Suprapubic skin (tissue), 4 donors: Measurements from ENCODE around the gene CREB3L4. TPM values are rescaled to one million over a fixed set of nuclear protein-coding genes. Genes with fewer than 3 reads are reported as not detected.

Source experiments
- DNase-seq, 2 donors: peaks; one replicate each; pipeline ENCODE4 v3.0.0-alpha.2; 2019; ENCODE audit warnings: low spot score in 2 of 2
- H3K27ac ChIP-seq: fragments of 200-600 bp; sonication (generic); one replicate; pipeline ENCODE4 v1.5.1; 2019
- H3K27me3 ChIP-seq: fragments of 200-600 bp; sonication (generic); one replicate; pipeline ENCODE4 v1.5.1; 2019
- H3K36me3 ChIP-seq: fragments of 200-600 bp; sonication (generic); one replicate; pipeline ENCODE4 v1.5.1; 2019
- H3K4me1 ChIP-seq: fragments of 200-600 bp; sonication (generic); one replicate; pipeline ENCODE4 v1.5.1; 2019
- H3K4me3 ChIP-seq: fragments of 200-600 bp; sonication (generic); one replicate; pipeline ENCODE4 v1.5.1; 2019; ENCODE audit warnings: mild to moderate bottlenecking
- H3K9me3 ChIP-seq: fragments of 200-600 bp; sonication (generic); one replicate; pipeline ENCODE4 v1.5.1; 2019
- EP300 ChIP-seq: sonication (generic); formaldehyde crosslinking; IDR thresholded peaks from one replicate; pipeline ENCODE4 v1.6.1; 2017; ENCODE audit warnings: antibody characterized with exemption
- POLR2A ChIP-seq, 2 donors: fragments of 450-650 bp; IDR thresholded peaks; one replicate each; pipeline ENCODE4 v1.6.1; 2017; ENCODE audit warnings: antibody characterized with exemption in 2 of 2, mild to moderate bottlenecking in 2 of 2, moderate library complexity in 2 of 2
- POLR2AphosphoS5 ChIP-seq, 3 donors: sonication (generic); formaldehyde crosslinking; IDR thresholded peaks; one replicate each; pipeline ENCODE4 v1.6.1; 2017; ENCODE audit warnings: antibody characterized with exemption in 3 of 3
- WGBS: methylation state at CpG from one replicate; pipeline ENCODE4 v1.1.5; 2018; 5-methylcytosine and 5-hydroxymethylcytosine counted together
- total RNA-seq, 4 donors: library from RNA; depleted of rRNA; stranded (reverse); fragments of >200 nt; gene quantifications; one replicate each; pipeline ENCODE4 v1.1.0, GENCODE V29; 2016
- TF ChIP-seq, protein P1 (sequence below), 2 donors: fragments of 200-600 bp in 1 of 2; fragments of 450-650 bp in 1 of 2; sonication (generic) in 1 of 2; IDR thresholded peaks; one replicate each; pipeline ENCODE4 v1.5.1; 2016 to 2019; ENCODE audit warnings: antibody characterized with exemption in 2 of 2, mild to moderate bottlenecking in 1 of 2, moderate library complexity in 1 of 2

Gene CREB3L4
- total RNA-seq, 4 donors from 2014 or later: 16.6 to 41.0 (median 20.3) TPM

- WGBS: 82% methylated on average over 3 of the region's 3 CpGs
- no peaks in the 10 kb centered on the region for H3K9me3 ChIP-seq
- H3K4me1 ChIP-seq: no peaks in the 10 kb centered on the region
- H3K27ac ChIP-seq: no peak overlapping the region
- no peaks in the 10 kb centered on the region for H3K36me3 ChIP-seq
- no peak overlapping the region for H3K4me3 ChIP-seq
- H3K27me3 ChIP-seq: no peaks in the 10 kb centered on the region
- TF ChIP-seq POLR2A (IDR thresholded peaks at IDR 0.05): no peak
- TF ChIP-seq, protein P1, sequence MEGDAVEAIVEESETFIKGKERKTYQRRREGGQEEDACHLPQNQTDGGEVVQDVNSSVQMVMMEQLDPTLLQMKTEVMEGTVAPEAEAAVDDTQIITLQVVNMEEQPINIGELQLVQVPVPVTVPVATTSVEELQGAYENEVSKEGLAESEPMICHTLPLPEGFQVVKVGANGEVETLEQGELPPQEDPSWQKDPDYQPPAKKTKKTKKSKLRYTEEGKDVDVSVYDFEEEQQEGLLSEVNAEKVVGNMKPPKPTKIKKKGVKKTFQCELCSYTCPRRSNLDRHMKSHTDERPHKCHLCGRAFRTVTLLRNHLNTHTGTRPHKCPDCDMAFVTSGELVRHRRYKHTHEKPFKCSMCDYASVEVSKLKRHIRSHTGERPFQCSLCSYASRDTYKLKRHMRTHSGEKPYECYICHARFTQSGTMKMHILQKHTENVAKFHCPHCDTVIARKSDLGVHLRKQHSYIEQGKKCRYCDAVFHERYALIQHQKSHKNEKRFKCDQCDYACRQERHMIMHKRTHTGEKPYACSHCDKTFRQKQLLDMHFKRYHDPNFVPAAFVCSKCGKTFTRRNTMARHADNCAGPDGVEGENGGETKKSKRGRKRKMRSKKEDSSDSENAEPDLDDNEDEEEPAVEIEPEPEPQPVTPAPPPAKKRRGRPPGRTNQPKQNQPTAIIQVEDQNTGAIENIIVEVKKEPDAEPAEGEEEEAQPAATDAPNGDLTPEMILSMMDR (IDR thresholded peaks at IDR 0.05): no peak
- no peak for TF ChIP-seq EP300
- TF ChIP-seq POLR2AphosphoS5 (IDR thresholded peaks at IDR 0.05): no peak
- no peak for DNase-seq
These were observed 46.6 kb downstream of the CREB3L4 start for GRCh38 chr1:154014154-154014907.

DNA sequence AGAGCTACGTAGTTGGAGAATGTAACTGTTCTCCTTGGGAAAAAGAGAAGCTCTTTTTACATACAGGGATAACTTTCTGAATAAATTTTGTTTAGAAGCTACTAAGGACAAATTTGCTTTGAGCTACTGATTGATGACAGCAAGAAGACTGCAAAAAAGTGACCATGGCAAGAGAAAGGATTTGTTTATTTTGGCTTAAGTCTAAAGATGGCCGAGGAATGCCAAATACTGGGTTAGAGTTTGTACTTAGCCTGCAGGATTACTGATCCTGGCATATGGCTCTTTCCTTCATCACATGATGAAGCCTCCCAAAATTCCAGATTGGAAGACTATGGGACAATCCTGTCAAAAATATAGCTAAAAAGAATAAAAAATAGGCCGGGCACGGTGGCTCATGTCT lies 51.6 kb downstream of the CREB3L4 start:
- 79% methylated on average over 4 of the region's 4 CpGs for WGBS
- no peak for TF ChIP-seq POLR2A (IDR thresholded peaks at IDR 0.05)
- TF ChIP-seq POLR2AphosphoS5 (IDR thresholded peaks at IDR 0.05): no peak
- TF ChIP-seq, protein P1 (IDR thresholded peaks at IDR 0.05): no peak
- no peak for TF ChIP-seq EP300

DNA sequence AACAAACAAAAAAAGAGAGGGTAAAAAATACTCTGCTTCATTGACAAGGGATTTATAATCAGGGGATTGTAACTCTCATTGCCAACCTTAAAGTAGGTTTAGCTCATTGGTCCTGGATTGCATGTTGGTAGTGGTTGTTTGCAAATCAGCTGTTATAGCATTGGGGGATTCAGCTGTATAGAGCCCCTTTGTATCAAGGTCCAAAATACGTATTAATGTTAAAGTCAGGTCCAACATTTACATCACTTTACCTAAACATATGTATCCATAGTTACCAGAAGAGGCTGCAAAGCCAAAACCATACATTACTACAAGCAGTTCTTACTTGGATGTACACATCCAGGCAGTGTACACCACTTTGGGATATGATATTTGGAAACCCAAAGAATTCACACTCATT lies 52.2 kb downstream of the CREB3L4 start:
- no peak for DNase-seq

More for the DNA sequence above, 51.6 kb downstream of the CREB3L4 start:
- Histone ChIP-seq H3K4me1 (no peaks in the 10 kb centered on the region), H3K36me3 (no peaks in the 10 kb centered on the region), H3K4me3 (no peak overlapping the region), H3K9me3 (no peaks in the 10 kb centered on the region), H3K27ac (no peak overlapping the region), H3K27me3 (no peaks in the 10 kb centered on the region)
- no peak for DNase-seq

More for the DNA sequence above, 52.2 kb downstream of the CREB3L4 start:
- no peaks in the 10 kb centered on the region for H3K36me3 ChIP-seq
- H3K27ac ChIP-seq: no peak overlapping the region
- H3K4me3 ChIP-seq: no peak overlapping the region
- no peaks in the 10 kb centered on the region for H3K27me3 ChIP-seq
- H3K9me3 ChIP-seq: no peaks in the 10 kb centered on the region
- H3K4me1 ChIP-seq: no peaks in the 10 kb centered on the region
- TF ChIP-seq EP300 (no peak), POLR2AphosphoS5 (IDR thresholded peaks at IDR 0.05) (no peak)
- TF ChIP-seq, protein P1 (IDR thresholded peaks at IDR 0.05): no peak
- 95% methylated on average over 1 of the region's 1 CpG for WGBS

Other genes with a start within 250 kb of the CREB3L4 start
- 10 to 100 TPM; 38.3 to 75.4 (median 43.9) TPM for gene INTS3, start 239.9 kb upstream of the CREB3L4 start, total RNA-seq
- gene SLC27A3, start 192.5 kb upstream of the CREB3L4 start, total RNA-seq: 10 to 100 TPM; 18.3 to 72.3 (median 39.6) TPM
- 10 to 100 TPM; 25.5 to 64.5 (median 37.1) TPM for gene GATAD2B, start 44.9 kb upstream of the CREB3L4 start, total RNA-seq
- 10 to 100 TPM; 20.0 to 45.1 (median 31.0) TPM for gene DENND4B, start 21.2 kb upstream of the CREB3L4 start, total RNA-seq
- 10 to 100 TPM; 19.3 to 36.2 (median 24.5) TPM for gene CRTC2, start 9.3 kb upstream of the CREB3L4 start, total RNA-seq
- 10 to 100 TPM; 60.0 to 79.5 (median 69.6) TPM for gene SLC39A1, start 4.4 kb upstream of the CREB3L4 start, total RNA-seq
- 100 to 1,000 TPM; 145 to 213 (median 182) TPM for gene JTB, start 9.8 kb downstream of the CREB3L4 start, total RNA-seq
- gene RAB13, start 18.4 kb downstream of the CREB3L4 start, total RNA-seq: 10 to 100 TPM; 13.5 to 26.3 (median 23.4) TPM
- gene RPS27, start 22.9 kb downstream of the CREB3L4 start, total RNA-seq: 1,000 to 10,000 TPM; 1,261 to 3,096 (median 2,718) TPM
- gene NUP210L, start 187.2 kb downstream of the CREB3L4 start, total RNA-seq: not detected
- gene TPM3, start 224.2 kb downstream of the CREB3L4 start, total RNA-seq: 100 to 1,000 TPM; 156 to 192 (median 181) TPM
- gene CFAP141, start 238.4 kb downstream of the CREB3L4 start, total RNA-seq: not detected